ENCODE data around the gene TRIP6.
A peak's percentile ranks its signal among the peaks of the same experiment; 100 is the strongest.
"Not testable (repeated sequence)": the region's sequence is repeated elsewhere in the genome, so short reads cannot be mapped to it uniquely, and the experiment has no call there.

TRIP6 gene

GRCh38 chr7:100890653-100891567 is 23.7 kb downstream of the TRIP6 start:
- DNase-seq (ENCODE audit: low read depth in 2 of 2), result no peak

- DNase-seq (ENCODE audit: low read depth in 2 of 2), result no peak
Measured at GRCh38 chr7:100891568-100892247, 24.5 kb downstream of the TRIP6 start.

- DNase-seq (ENCODE audit: low read depth in 2 of 2), result no peak
Measured at GRCh38 chr7:100892364-100893317, 25.5 kb downstream of the TRIP6 start.

- no peak for DNase-seq (ENCODE audit: low read depth in 2 of 2)
Measured at GRCh38 chr7:100893318-100893895, 26.2 kb downstream of the TRIP6 start.

GRCh38 chr7:100893910-100894721 is 26.9 kb downstream of the TRIP6 start:
- DNase-seq (ENCODE audit: low read depth in 2 of 2), result no peak

- peak in 1 of 2 donors; percentile 47 for DNase-seq (ENCODE audit: low read depth in 2 of 2)
Measured at GRCh38 chr7:100894860-100895700, 27.9 kb downstream of the TRIP6 start.

- DNase-seq (ENCODE audit: low read depth in 2 of 2), result no peak
Measured at GRCh38 chr7:100895701-100895955, 28.4 kb downstream of the TRIP6 start, which contains the start of gene ACHE. Gene ACHE, minus strand, starts transcription at chr7:100895888. Its CDS starts 1,656 bp downstream, at chr7:100894232.

GRCh38 chr7:100895956-100896731 is 29.0 kb downstream of the TRIP6 start:
- no peak for DNase-seq (ENCODE audit: low read depth in 2 of 2)

- peak in 1 of 2 donors; percentile 59 for DNase-seq (ENCODE audit: low read depth in 2 of 2)
Measured at GRCh38 chr7:100896732-100897608, 29.8 kb downstream of the TRIP6 start.

- no peak for DNase-seq (ENCODE audit: low read depth in 2 of 2)
Measured at GRCh38 chr7:100897772-100898454, 30.7 kb downstream of the TRIP6 start.

- DNase-seq (ENCODE audit: low read depth in 2 of 2), result no peak
Measured at GRCh38 chr7:100899432-100899831, 32.2 kb downstream of the TRIP6 start.

GRCh38 chr7:100900978-100901377 is 33.8 kb downstream of the TRIP6 start:
- no peak for DNase-seq (ENCODE audit: low read depth in 2 of 2)

GRCh38 chr7:100901921-100902332 is 34.7 kb downstream of the TRIP6 start:
- DNase-seq (ENCODE audit: low read depth in 2 of 2), result no peak

GRCh38 chr7:100902638-100903037 is 35.5 kb downstream of the TRIP6 start:
- no peak for DNase-seq (ENCODE audit: low read depth in 2 of 2)

- DNase-seq (ENCODE audit: low read depth in 2 of 2), result no peak
Measured at GRCh38 chr7:100908512-100908911, 41.3 kb downstream of the TRIP6 start.

GRCh38 chr7:100910443-100910842 is 43.3 kb downstream of the TRIP6 start:
- not testable (repeated sequence) for DNase-seq (ENCODE audit: low read depth in 2 of 2)

GRCh38 chr7:100911484-100911883 is 44.3 kb downstream of the TRIP6 start:
- DNase-seq (ENCODE audit: low read depth in 2 of 2), result no peak

All from stimulated activated CD4-positive, alpha-beta T cell treated with anti-CD3 and anti-CD28 coated beads, Interleukin-1b, Interleukin-23, amount 100 ng/mL, for 1 hour (primary cell).